MM.1S (cell line): ENCODE measurements around the gene TARBP1.

Experiments used
- CTCF ChIP-seq: fragments of 300-600 bp; sonication (generic); IDR thresholded peaks from 2 replicates; pipeline ENCODE4 v1.5.1; 2016; ENCODE audit warnings: antibody characterized with exemption, low read length, mixed read lengths
- EZH2 ChIP-seq: fragments of 300-600 bp; sonication (generic); optimal IDR thresholded peaks from 2 replicates; pipeline ENCODE3; 2017; ENCODE audit warnings: low read depth, mild to moderate bottlenecking, antibody characterized with exemption, low read length, mixed read lengths

- TF ChIP-seq CTCF (no peak), EZH2 (no peak)
Observed at GRCh38 chr1:234373959-234374254, 105.1 kb downstream of the TARBP1 start.
